Fibroblast of lung (primary cell): ENCODE measurements around the gene UBE2K. TPM values are rescaled to one million over a fixed set of nuclear protein-coding genes. Genes with fewer than 3 reads are reported as not detected.
"Not testable (repeated sequence)": the region's sequence is repeated elsewhere in the genome, so short reads cannot be mapped to it uniquely, and the experiment has no call there.

Source experiments
- DNase-seq, 2 donors: peaks; one replicate each; pipeline versions ENCODE4 v3.0.0 to v3.0.0-alpha.2; 2010; ENCODE audit warnings: low read depth in 2 of 2
- H2AFZ ChIP-seq: 2 replicates; pipeline ENCODE4 v1.5.1; 2012; ENCODE audit warnings: low read length, control low read depth, inconsistent platforms
- H3K27ac ChIP-seq: 2 replicates; pipeline ENCODE4 v1.5.1; 2011; ENCODE audit warnings: low read length, control low read depth; ENCODE audit not compliant: insufficient read depth
- H3K27me3 ChIP-seq: 2 replicates; pipeline ENCODE4 v1.5.1; 2011; ENCODE audit warnings: mild to moderate bottlenecking, low read length; ENCODE audit not compliant: control insufficient read depth, insufficient read depth
- H3K36me3 ChIP-seq: 2 replicates; pipeline ENCODE4 v1.5.1; 2011; ENCODE audit warnings: low read length; ENCODE audit not compliant: control insufficient read depth, insufficient read depth
- H3K4me1 ChIP-seq: 2 replicates; pipeline ENCODE4 v1.5.1; 2011; ENCODE audit warnings: low read length; ENCODE audit not compliant: control insufficient read depth, insufficient read depth; ENCODE audit errors: extremely low read depth
- H3K4me2 ChIP-seq: 2 replicates; pipeline ENCODE4 v1.5.1; 2011; ENCODE audit warnings: low read length, control low read depth; ENCODE audit not compliant: insufficient read depth; ENCODE audit errors: extremely low read depth
- H3K4me3 ChIP-seq, 4 experiments: fragments of 200-600 bp in 1 of 4; sonication (generic) in 1 of 4; replicated peaks in 1 of 4; 2 replicates each; pipeline ENCODE4 v1.5.1; 2011 to 2016; ENCODE audit warnings: low read length in 4 of 4, low read depth in 3 of 4, mild to moderate bottlenecking in 3 of 4, control low read depth in 2 of 4, inconsistent platforms in 1 of 4, mixed read lengths in 1 of 4; ENCODE audit not compliant: insufficient read depth in 1 of 4; ENCODE audit errors: control extremely low read depth in 1 of 4
- H3K79me2 ChIP-seq: 2 replicates; pipeline ENCODE4 v1.5.1; 2012; ENCODE audit warnings: mild to moderate bottlenecking, low read length, inconsistent platforms; ENCODE audit not compliant: control insufficient read depth, insufficient read depth
- H3K9ac ChIP-seq: 2 replicates; pipeline ENCODE4 v1.5.1; 2011; ENCODE audit warnings: mild to moderate bottlenecking, low read length, control low read depth; ENCODE audit not compliant: insufficient read depth
- H3K9me3 ChIP-seq: 2 replicates; pipeline ENCODE4 v1.5.1; 2012; ENCODE audit warnings: low read depth, low read length; ENCODE audit not compliant: control insufficient read depth, insufficient read depth
- H4K20me1 ChIP-seq: 2 replicates; pipeline ENCODE4 v1.5.1; 2011; ENCODE audit warnings: low read length; ENCODE audit not compliant: control insufficient read depth, insufficient read depth; ENCODE audit errors: extremely low read depth
- EZH2 ChIP-seq: IDR thresholded peaks from 2 replicates; pipeline ENCODE4 v1.5.1; 2012; ENCODE audit warnings: low read length, control low read depth, mild to moderate bottlenecking; ENCODE audit errors: missing control alignments
- polyA plus RNA-seq, 2 donors: library from polyadenylated mRNA; depleted of rRNA in 1 of 2; stranded (reverse) in 1 of 2; unstranded in 1 of 2; fragments of >200 nt; gene quantifications; 2 replicates each; pipeline ENCODE4 v1.2.1, GENCODE V29; 2011 to 2012; ENCODE audit warnings: missing spikeins in 1 of 2
- total RNA-seq: library from RNA; depleted of rRNA; stranded (reverse); fragments of >200 nt; gene quantifications from 2 replicates; pipeline ENCODE4 v1.2.1, GENCODE V29; 2014
- TF ChIP-seq, protein P1 (sequence below), 2 donors: IDR thresholded peaks in 1 of 2; conservative IDR thresholded peaks in 1 of 2; 1 replicate in 1 of 2; 2 replicates in 1 of 2; pipeline ENCODE4 v1.5.1; 2011 to 2012; ENCODE audit warnings: low read length in 2 of 2, control low read depth in 1 of 2, inconsistent platforms in 1 of 2, low read depth in 1 of 2, mild to moderate bottlenecking in 1 of 2

UBE2K gene
- total and polyA plus RNA-seq, 2 donors (not counting 1 experiment from before 2014, with no cell fraction given), result 15.0 to 122 TPM

DNA sequence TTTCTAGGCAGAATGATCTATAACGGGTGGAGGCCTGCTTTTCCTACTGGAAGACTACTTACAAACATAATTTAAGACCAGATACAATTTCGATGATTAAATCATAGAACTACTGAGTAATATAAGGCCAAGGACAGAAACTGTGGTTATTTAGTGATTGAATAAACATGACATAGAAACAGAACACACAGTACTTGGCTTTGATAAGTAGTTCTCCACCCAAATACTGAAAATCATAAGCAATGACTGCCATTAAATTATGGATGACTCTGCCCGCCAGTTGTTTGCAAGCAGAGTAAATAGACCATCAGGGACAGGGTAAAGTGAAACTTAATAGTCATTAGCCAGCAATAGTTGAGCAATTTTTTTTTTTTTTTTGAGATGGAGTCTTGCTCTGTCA lies 42.1 kb upstream of the UBE2K start:
- H4K20me1 ChIP-seq, result no peaks in the 10 kb centered on the region
- no peak overlapping the region for H3K4me2 ChIP-seq

DNA sequence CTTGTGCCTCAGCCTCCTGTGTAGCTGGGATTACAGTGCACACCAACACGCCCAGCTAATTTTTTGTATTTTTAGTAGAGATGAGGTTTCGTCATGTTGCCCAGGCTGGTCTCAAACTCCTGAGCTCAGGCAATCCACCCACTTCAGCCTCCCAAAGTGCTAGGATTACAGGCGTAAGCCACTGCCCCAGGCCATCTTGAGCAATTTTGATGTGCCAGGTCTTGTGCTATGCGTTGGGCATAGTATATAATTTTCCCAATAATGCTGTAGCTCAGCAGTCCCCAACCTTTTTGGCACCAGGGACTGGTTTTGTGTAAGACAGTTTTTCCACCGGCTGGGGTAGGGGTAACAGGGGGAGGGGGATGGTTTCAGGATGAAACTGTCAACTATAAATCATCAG lies 41.3 kb upstream of the UBE2K start:
- not testable (repeated sequence) for H2AFZ ChIP-seq, H3K36me3 ChIP-seq, DNase-seq, H3K4me3 ChIP-seq, H3K79me2 ChIP-seq, H3K4me2 ChIP-seq, H3K4me1 ChIP-seq, H3K27ac ChIP-seq, H3K27me3 ChIP-seq, H4K20me1 ChIP-seq, H3K9ac ChIP-seq, H3K9me3 ChIP-seq

More for the DNA sequence above, 42.1 kb upstream of the UBE2K start:
- no peaks in the 10 kb centered on the region for H3K79me2 ChIP-seq
- no peaks in the 10 kb centered on the region for H3K27me3 ChIP-seq
- H3K36me3 ChIP-seq, result no peaks in the 10 kb centered on the region
- H3K27ac ChIP-seq, result no peak overlapping the region
- no peaks in the 10 kb centered on the region for H3K4me1 ChIP-seq
- H3K9ac ChIP-seq, result no peak overlapping the region
- H3K4me3 ChIP-seq, result no peak overlapping the region
- DNase-seq, result peak in 1 of 2 donors; percentile 91
- TF ChIP-seq, protein P1, sequence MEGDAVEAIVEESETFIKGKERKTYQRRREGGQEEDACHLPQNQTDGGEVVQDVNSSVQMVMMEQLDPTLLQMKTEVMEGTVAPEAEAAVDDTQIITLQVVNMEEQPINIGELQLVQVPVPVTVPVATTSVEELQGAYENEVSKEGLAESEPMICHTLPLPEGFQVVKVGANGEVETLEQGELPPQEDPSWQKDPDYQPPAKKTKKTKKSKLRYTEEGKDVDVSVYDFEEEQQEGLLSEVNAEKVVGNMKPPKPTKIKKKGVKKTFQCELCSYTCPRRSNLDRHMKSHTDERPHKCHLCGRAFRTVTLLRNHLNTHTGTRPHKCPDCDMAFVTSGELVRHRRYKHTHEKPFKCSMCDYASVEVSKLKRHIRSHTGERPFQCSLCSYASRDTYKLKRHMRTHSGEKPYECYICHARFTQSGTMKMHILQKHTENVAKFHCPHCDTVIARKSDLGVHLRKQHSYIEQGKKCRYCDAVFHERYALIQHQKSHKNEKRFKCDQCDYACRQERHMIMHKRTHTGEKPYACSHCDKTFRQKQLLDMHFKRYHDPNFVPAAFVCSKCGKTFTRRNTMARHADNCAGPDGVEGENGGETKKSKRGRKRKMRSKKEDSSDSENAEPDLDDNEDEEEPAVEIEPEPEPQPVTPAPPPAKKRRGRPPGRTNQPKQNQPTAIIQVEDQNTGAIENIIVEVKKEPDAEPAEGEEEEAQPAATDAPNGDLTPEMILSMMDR (conservative IDR thresholded peaks at IDR 0.05 in 1 of 2, IDR thresholded peaks at IDR 0.05 in 1 of 2; ENCODE audit: low read depth in 1 of 2, low read length in 2 of 2), result no peak
- TF ChIP-seq EZH2, result no peak
- no peak overlapping the region for H2AFZ ChIP-seq
- H3K9me3 ChIP-seq, result no peaks in the 10 kb centered on the region

DNA sequence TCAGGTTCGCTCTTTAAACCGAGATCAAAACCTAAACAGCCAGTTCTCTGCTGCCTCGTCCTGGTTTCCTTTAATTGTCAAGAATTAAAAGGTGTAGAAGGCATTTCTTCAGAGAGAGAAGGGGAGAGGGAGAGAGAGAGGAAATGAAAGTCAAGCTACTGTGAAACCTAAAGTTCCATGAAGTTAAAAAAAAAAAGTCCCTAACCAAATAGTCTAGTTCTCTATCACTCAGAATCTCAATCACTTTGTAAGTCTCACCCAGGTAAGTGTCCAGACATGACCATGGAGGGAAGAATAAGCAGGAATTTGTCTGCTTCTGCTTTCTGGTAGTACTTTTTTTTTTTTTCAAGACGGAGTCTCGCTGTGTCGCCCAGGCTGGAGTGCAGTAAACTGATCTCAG lies 40.5 kb upstream of the UBE2K start:
- no peak for TF ChIP-seq EZH2
- TF ChIP-seq, protein P1 (conservative IDR thresholded peaks at IDR 0.05 in 1 of 2, IDR thresholded peaks at IDR 0.05 in 1 of 2; ENCODE audit: low read depth in 1 of 2, low read length in 2 of 2), result no peak
- H4K20me1 ChIP-seq, result no peaks in the 10 kb centered on the region
- H3K27me3 ChIP-seq, result no peaks in the 10 kb centered on the region
- H3K27ac ChIP-seq, result no peak overlapping the region
- no peak overlapping the region for H2AFZ ChIP-seq
- H3K4me2 ChIP-seq, result no peak overlapping the region
- no peak overlapping the region for H3K9ac ChIP-seq
- no peaks in the 10 kb centered on the region for H3K4me1 ChIP-seq
- no peaks in the 10 kb centered on the region for H3K79me2 ChIP-seq
- H3K36me3 ChIP-seq, result no peaks in the 10 kb centered on the region
- no peak overlapping the region for H3K4me3 ChIP-seq
- H3K9me3 ChIP-seq, result no peaks in the 10 kb centered on the region
- no peak for DNase-seq
